Measurements from ENCODE around the gene ASAP2.
"Not testable (repeated sequence)": the region's sequence is repeated elsewhere in the genome, so short reads cannot be mapped to it uniquely, and the experiment has no call there.

ASAP2 gene

GRCh38 chr2:9256570-9257043 lies 50.0 kb downstream of the ASAP2 start:
- DNase-seq = peak; percentile 21

- DNase-seq = no peak
Measured at GRCh38 chr2:9258501-9258900, 51.9 kb downstream of the ASAP2 start.

GRCh38 chr2:9258953-9259399 lies 52.4 kb downstream of the ASAP2 start:
- no peak for DNase-seq

GRCh38 chr2:9260464-9260918 lies 53.9 kb downstream of the ASAP2 start:
- DNase-seq = no peak

DNA sequence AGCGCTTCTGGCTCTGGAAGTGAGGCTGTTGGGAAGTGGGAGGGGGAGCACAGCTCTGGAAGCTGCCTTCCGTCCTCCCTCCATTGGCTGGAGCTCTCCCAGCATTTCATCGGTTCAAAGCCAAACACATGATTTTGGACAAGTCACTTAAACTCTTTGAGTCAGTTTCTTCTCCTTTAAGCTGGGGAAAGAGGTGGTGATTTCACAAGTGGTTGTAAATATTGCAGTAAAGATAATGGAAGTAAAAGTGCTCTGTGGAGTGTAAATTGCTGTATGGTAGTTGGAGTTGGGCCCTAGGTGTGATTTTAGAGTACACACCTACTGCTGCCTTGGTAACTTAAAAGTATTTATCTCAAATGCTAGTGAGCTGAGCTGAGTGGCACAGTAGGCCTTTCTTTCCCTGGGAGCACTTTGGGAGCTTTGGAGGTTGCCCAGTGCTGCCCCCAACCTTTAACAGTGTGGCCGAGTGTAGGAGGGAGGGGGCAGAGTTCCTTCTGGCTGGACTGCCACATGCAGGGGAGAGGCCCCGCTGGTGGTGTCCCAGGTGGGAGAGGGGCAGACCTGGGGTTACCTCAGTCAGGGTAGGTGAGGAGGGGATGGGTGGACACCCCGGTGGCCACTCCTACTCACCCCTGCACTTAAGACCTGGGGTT lies 54.7 kb downstream of the ASAP2 start:
- no peak for DNase-seq

- no peak for DNase-seq
Measured at GRCh38 chr2:9262671-9263171, 56.1 kb downstream of the ASAP2 start.

DNA sequence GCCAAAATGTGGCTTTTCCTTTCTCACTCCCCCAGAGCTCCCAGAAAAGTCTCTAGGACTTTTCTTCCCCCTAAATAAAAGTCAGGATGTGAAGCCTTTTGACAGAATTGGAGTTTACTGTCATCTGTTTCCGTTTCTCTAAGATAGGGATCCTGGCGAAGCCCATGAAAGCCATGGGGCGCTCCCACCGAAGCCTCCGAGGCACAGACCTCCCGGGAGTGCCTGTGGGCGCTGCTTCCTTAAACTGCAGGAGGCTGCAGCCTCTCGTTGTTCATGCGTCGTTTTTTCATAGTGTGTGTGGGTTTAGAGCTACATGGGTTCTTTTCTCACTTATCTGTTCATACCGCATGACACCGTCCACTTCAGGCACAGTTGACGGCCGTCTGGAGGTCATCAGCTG lies 56.8 kb downstream of the ASAP2 start:
- no peak for DNase-seq

DNA sequence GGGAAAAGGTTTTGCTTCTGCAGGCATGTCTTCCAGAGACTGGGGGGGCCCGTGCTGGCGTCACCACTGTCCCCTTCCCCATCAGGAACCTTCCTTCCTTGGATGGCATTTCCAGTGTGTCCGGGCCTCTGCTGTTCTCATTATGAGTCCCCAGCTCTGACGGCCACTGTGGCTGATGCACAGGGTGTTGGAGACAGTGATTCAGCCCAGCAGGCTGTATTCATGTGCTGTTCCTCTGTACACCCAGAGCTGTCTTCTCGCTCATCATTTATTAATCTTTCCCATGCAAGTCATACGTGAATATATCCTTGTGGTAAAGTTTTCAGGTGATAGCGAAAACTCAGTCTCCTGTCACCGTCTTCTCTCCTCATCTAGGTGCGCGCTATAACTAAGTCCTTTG lies 57.7 kb downstream of the ASAP2 start:
- peak; percentile 41 for DNase-seq

- no peak for DNase-seq
Measured at GRCh38 chr2:9266711-9267110, 60.1 kb downstream of the ASAP2 start.

- not testable (repeated sequence) for DNase-seq
Measured at GRCh38 chr2:9267286-9267685, 60.7 kb downstream of the ASAP2 start.

- DNase-seq = no peak
Measured at GRCh38 chr2:9268301-9269080, 61.9 kb downstream of the ASAP2 start.

DNA sequence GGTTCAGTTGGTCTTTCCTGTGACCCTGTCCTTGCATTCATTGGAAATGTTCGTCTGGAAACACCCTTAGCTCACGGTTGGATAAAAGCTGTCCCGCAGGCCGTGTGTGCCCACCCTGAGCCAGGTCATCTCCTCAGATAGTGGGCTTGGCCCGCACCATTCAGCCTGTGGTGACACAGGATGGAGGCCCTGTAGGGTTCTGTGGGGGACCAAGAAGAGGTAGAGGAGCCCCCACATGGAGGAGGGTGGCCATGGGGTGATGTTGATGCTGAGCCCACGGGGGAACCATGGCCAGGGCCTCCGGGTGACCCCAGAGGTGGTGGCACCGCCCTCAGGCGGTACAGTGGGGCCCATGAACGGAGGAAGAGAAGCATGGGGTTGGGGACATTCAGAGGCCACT lies 62.7 kb downstream of the ASAP2 start:
- DNase-seq = no peak

DNA sequence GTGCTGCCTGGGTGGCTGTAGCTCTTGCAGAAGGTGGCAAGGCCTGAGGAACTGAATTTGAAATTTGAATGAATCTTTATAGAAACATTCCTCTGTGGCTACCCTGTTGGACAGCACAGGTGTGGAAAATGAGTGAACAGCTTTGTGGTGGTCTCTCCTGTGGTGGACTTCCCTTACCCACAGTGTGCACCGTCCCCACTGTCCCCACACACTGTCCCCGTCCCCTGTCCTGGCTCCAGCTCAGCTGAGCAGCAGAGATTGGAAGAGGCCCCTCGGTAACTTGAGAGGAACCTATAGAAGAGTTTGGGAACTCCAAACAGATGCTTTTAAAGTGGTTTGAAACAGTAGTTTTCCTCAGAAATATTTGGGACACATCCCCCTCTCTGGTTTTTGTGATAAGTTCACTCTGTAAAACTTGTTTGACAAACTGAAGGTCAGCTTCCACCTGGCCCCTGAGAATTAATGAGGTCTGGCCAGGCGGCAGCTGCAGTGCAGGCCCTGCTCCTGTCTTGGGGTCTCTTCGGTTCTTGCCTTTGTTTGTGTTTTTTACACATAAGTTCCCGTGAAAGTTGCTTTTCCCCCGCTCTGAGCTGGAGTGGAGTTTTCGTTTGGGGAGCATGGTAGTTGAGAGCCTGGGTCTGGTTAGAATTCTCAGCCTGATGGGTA lies 63.2 kb downstream of the ASAP2 start:
- DNase-seq = no peak

DNA sequence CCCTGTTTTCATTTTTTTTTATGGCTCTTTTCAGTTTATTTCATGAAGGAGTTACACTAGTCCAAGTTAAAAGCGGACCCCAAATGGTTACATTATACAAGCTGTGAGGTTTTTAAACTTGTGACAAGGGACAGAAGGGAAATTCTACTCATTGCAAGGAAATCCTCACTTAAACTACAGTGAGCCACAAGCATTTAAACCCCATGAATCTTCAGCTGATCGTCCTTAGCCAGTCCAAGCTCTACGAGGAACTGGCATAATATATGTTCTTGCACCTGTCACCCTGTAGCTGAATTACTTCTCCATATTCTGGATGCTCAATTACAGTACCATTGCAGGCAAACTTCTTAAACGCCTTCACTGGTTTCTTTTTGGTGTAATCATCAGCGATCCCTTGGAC lies 64.5 kb downstream of the ASAP2 start:
- DNase-seq = no peak

DNA sequence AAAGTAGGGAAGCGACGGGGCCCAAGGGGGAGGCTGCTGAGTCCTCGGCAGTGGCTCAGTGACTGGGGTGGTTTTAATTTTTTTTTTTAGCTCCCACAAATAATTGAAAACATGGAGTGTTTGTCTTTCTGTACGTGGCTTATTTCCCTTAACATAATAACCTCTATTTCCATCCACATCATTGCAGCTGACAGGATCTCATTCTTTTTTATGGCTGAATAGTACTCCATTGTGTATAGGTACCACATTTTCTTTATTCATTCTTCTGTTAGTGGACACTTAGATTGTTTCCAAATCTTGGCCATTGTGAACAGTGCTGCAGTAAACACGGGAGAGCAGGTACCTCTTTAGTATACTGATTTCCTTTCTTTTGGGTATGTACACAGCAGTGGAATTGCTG lies 65.1 kb downstream of the ASAP2 start:
- no peak for DNase-seq

GRCh38 chr2:9273486-9274130 lies 67.0 kb downstream of the ASAP2 start:
- DNase-seq = peak; percentile 15

- no peak for DNase-seq
Measured at GRCh38 chr2:9274701-9275343, 68.2 kb downstream of the ASAP2 start.

GRCh38 chr2:9275399-9275798 lies 68.8 kb downstream of the ASAP2 start:
- no peak for DNase-seq

DNA sequence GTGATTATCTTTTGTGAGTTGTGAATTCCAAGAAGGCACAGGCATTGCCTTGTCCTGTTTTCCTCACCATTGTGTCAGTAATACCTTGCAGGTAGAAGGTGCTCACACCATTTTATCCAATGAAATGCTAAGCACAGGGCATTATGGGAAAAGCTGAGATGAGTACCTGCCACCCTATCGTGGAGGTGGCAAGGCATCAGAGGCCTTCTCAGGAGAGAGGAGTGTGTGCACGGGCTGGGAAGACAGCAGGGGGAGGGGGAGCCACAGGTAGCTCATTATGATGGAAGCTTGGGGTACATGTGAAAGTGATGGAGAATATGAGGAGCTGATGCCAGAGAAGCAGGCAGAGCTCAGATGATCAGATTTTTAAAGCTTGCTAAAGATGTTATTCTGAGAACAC lies 69.5 kb downstream of the ASAP2 start:
- no peak for DNase-seq

GRCh38 chr2:9276901-9277451 lies 70.4 kb downstream of the ASAP2 start:
- no peak for DNase-seq

DNA sequence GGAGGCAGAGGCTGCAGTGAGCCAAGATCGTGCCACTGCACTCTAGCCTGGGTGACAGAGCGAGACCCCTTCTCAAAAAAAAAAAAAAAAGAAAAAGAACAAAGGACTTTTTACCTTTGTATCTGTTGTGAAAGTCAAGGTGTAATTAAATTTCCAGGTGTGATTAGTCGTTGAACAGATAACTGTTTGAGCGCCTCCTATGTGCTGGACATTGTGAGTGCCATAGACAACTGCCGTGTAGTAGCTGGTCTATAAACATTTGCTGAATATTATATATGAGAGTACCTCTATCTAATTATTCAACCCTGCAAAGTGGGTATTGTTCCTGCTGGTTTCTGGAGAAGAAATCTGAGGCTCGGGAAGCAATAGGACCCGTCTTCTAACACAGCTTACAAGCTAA lies 71.8 kb downstream of the ASAP2 start:
- no peak for DNase-seq

- DNase-seq = no peak
Measured at GRCh38 chr2:9279426-9279825, 72.8 kb downstream of the ASAP2 start.

Data from EL (cell line).